Measurements from ENCODE around the gene TMCC1.
"Not testable (repeated sequence)": the region's sequence is repeated elsewhere in the genome, so short reads cannot be mapped to it uniquely, and the experiment has no call there.

TMCC1 gene

DNA sequence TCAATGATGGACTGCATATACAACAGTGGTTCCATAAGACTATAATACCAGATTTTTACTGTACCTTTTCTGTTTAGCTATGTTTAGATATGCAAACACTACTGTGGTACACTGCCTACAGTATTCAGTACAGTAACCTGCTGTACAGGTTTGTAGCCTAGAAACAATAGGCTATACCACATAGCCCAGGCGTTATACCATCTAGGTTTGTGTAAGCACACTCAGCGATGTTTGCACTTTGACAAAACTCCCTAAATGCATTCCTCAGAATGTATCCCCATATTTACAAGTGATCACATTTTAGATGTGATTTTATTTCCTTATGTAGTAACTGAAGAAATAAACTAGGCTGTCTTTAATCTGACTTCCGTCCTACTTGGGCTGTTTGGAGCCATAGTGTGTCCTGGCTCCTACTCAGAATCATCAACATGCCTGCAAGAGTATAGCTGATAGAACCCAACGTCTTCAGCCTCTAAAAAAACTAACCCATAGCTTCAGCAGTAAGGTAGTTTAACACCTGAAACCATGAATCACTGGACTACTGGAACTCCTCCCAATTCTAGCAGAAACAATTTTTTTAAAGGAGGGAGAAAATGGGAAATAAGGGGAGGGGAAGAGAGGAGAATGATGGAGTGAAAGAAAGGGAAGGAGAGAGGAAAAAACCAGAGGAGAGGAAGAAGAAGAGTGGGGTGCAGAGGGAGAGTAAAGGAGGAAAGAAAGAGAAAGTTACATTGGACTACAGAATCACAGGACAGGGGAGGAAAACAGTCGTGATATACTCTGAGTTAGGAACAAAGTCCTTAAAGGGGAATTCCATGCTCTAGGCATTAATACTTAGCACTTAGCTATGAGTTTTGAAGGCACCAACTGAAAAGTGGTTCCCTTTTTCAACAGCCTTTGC, 219.4 kb downstream of the TMCC1 start:
- no peak for DNase-seq

DNA sequence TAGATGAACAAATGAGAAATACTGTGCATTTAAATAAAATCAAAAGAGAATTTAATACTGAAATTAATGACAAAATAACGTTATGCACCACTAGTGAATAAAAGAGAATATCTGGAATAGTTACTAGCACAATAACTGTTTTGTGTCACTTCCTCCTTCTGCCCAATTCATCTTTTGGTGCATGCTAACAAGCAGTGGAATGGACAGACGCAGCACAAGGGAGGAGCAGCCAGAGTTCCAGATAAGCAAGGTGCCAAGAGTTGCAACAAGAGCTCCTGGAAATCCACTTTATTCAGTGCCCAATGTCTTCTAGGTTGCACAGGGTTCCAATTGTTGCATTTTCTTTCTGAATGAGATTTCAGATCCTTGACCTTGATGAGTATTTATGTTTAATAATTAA, 220.5 kb downstream of the TMCC1 start:
- DNase-seq = no peak

DNA sequence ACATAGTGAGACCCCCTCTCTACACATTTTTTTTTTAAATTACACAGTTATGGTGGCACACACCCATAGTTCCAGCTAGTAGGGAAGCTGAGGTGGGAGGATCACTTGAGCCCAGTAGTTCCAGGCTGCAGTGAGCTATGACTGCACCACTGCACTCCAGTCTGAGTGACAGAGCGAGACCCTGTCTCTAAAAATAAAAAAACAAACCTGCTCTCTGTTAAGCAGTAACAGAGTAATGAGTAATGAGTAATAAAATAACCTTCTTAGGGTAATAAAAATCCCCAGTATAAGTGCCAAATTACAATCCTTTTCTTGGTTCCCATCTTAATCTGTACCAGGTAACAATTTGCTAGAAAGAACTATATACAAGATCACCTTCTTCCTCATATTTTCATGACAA, 221.1 kb downstream of the TMCC1 start:
- no peak for DNase-seq

DNA sequence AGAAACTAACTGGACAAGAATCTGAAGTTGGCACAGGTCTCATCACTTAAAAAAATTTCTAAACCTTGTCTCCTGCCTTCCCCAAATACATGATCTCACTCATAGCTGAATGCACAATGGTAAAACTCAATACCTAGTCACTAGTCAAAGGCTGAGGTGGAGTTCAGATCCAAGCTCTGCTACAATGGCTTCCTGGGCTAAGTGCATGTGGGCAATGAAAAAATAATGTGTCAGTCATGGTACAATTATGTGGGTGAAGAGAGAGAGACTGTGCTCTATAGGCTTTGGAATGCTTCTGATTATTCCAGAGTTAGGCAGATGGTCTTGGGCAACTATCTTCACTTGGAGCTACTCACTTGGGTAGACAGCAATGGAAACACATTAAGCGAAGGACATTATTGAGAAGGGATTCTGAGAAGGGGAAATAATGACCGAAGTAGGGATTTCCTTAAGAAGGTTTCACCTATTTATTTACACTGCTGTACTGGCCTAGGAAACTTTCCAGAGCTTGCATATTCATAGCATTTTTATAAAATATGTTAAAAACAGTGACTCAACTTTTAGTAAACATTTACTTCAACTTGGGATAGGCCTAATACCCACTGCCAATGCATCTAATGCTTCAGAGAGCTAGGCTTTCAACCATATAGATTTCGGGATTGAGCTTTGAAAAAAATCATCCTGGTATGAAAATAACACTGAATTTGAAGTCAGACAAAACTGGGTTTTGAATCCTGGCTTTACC, 228.3 kb downstream of the TMCC1 start:
- DNase-seq = no peak

DNA sequence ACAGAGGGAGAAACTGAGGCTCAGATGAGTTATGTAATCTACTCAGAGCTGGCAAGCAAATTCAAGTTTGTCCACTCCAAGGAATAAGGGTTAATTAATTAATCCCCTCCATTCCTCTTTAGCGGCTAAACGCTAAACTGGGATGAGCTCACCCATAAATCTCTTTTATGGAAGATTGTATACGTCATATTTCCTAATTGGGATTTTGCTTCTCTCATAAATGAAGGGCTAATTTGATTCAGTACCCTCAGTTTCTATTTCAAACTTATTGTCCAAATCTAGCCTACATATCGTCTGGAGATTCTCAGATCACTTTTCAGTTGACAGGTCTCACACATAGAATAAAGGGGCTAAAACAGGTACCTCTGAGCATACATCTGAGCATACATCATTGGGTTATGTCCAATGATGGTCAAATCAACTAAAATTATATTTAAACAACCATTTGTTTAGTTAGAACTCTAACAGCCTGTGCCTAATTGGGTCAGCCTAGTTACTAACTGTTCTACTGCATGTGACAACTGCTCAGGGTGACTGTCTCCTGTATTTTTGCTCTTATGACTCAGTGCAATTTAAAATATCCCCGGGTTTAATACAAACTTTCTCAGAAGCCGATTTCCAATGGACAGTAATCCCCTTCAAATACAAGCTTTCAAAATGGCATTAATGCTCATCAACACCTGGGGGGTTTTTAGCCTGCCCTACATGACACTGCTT, 229.4 kb downstream of the TMCC1 start:
- no peak for DNase-seq

DNA sequence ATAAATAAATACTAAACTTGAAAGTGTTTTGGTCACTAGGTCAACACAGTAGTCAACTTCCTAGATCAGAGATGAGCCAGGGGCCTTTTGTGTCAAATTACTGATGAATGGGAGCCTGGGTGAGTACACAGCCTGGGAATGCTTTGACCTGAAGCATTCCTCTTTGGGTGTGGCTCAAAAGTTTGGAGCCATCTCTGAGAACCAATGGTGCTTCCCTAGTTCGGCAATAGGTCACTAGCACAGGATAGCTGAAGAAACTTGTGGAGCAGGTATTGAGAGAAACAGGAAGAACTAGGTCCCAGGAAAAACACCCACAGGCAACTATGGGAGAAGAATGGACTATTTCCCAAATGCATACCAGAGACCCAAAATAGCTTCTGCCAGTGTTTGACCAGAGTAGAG, 230.5 kb downstream of the TMCC1 start:
- DNase-seq = no peak

DNA sequence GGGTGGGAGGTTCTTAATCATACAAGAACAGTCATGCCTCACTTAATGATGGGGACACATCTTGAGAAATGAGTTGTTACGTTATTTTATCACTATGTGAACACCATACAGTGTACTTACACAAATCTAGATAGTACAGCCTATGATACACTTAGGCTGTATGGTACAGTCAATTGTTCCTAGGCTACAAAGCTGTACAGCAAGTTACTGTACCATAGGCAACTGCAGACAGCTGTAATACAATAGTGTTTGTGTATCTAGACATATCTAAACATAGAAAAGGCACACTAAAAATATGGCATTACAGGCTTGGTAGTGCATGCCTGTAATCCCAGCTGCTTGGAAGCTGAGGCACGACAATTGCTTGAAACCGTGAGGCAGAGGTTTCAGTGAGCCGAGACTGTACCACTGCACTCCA, 231.3 kb downstream of the TMCC1 start:
- DNase-seq = no peak

DNA sequence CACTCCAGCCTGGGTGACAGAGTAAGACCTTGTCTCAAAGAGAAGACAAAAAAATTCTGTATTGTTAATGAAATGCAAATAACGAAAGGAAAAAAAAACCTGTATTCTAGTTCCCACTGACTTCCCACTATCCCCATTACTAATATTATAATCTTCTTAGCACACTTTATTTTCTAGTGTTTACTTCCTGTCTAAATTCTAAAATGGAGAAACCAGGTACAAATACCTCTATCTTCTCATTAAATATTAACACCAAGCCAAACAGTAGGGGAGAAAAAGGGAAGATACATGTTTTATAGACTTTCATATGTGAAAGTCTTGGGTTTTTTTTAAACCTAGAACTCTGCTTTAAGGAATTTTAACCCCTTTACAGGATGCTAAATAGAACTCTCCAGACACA, 231.7 kb downstream of the TMCC1 start:
- DNase-seq = no peak

DNA sequence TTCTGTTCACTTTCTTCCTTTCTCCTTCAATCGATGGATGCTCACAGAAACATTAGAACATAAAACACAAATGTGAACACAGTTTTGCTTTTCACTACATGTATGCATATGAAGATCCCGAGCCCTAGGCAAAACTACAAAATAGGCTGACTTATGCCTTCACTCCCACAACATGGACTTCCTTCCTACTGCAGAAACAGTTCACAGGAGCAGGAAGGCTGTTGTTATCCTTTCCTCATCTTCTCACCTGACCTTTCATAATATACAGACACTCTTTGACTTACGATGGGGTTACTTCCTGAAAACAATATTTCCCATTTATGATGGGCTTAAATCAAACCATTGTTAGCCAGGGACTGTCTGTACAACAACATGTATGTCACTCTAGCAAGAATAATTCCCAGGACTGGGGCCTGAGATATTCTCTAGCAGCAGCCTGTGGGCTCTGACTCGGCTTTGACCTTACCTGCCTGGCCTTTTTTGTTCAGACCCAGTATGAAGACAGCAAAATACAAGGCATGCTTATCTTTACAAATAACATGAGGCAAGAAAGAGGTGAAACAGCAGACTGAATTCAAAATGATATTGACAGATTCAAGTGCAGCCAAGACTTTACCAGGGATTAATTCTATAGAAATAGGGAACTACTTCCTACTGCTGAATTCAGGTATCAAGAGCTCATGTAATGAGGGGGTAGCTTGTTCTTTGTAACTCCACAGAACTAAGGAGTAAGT, 235.2 kb downstream of the TMCC1 start:
- DNase-seq = no peak

DNA sequence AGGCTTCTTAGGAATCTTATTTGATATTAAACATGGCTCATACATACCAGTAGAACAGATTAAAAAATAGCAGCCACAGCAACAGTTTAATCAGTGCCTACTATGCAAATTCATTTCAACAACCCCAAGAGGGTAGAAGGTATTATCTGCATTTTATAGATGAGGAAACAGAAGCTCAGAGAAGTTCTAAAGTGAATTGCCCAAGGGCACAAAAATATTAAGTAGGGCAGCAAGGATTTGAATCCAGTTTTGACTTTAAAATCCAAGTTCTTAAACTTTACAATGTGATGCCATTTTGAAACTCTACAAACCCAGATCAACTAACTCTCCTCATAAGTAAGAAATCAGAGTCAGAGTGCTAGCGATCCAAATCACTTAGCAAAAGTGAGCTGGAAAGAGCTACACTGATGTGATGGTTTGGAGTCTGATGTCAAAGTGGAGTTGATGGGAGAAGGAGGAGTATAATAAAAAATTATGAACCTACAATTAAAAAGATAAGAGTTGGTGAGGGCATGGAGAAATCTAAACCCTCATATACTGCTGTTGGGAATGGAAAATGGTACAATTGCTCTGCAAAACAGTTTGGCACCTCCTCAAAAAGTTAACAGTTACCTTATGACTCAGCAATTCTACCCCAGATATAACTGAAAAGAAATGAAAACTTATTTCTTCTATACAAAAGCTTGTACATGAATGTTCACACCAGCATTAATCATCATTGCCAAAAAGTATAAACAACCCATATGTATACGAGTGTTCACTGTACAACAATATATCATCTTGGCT, 236.1 kb downstream of the TMCC1 start:
- no peak for DNase-seq

DNA sequence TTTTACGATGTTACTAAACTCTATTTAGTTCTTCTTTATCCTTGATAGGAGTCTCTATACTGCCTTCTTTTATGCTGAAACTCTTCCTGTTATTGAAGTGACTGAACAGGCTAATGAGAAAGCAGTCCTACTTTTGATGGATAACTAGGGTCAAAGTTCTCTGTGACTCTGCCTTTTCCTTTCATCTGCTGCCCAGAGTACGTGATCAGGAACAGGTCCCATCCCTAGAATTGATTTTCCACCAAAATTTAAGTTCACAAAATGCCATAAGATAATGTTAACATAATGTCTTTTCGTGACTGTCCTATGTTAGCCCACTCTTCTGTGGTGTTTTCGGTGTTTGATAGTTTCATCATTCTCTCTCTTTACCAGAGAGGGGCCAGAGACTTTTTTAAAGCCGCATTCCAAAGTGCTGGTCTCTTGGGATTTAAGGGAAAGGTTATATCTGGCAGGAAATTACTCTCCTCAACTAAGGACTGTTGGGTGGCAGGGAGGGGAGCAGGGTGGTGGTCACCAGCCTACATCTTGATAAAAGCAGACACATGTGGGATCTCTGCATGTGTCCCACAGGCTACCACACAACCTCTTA, 236.8 kb downstream of the TMCC1 start:
- no peak for DNase-seq

DNA sequence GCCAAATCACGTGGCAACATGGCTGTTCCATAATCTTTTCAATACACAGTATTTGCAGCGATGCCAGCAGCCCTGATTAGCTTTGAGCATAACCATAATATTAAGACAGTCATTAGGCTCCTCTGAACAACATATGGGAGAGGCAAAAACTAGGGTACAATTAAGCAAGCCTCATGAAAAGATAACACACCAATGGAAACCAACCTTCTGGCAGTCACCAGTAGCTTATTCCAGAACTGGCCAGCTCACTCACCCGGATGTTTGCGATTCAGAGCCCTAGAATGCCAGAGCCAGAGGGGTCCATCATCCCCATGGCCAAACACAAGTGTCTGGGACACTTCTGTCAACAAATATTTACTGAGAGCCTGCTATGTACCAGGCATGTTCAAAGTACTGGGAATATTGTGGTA, 238.2 kb downstream of the TMCC1 start:
- no peak for DNase-seq

DNA sequence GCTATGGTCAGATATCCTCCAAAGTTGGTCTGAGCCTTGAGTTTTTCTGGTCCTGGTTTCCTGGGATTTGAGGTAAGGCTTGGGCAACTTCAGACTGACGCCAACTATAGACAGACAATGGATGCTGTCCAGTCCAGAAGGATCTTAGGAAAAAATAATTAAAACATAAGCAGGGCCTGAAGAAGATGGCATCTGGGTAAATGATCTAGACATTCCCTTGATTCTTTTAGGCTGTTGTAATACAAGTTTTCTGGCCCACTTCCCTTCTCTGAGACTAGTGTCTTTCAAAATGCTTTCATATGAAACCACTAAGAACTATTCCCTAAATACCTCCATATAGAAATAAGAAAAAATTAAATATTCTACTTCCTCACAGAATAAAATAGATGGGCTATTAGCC, 239.4 kb downstream of the TMCC1 start:
- DNase-seq = no peak

DNA sequence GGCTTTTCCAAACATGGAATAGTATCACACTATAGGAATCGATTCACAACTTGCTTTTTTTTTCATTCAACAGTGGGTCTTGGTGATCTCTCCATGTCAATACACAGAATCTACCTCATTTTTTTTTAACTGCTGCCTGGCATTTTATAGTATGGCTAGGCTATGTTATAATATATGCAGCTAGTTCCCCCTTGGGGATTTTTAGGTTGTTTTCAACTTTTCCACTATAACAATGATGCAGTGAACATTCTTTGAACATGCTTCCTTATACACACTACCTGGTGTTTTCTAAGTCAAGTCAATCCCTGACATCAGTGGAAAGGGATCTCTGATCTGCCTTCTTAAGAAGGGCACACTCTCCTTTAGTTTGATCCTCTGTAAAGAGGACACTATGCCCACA, 240.5 kb downstream of the TMCC1 start:
- no peak for DNase-seq

DNA sequence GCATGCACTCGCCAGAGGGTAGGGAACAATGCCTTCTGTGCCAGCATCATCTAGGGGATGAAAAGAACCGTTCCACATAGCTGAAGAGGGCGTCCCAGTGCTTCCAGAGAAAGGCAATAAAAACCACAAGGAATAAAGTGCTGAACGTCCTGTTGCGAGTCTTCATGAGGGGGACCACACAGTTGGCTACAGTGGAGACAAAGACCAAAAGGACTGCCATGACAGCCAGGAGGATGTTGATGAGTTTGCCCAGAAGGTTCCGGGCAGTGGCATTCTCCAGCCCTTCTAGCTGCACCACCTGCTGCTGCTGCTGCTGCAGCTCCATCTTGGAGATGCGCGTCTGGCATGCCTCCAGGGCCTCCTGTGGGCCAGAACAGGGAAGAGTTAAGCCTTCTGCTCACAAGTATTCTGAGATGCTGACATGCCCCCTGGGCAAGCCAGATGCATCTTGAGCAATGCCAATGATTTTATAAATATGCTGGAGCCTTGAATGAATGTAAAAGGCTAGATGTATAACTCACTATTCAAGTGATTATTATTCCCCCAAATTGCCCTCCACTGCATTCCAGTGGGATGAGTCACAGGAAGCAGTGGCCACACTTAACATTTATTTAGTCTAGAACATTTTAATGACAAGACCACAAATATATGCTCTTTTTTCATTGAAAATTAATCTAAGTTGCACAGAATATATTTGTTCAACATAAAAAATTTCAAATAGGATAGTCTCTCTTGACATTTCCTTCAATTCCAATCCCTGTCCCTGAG, 241.9 kb downstream of the TMCC1 start:
- DNase-seq = no peak

DNA sequence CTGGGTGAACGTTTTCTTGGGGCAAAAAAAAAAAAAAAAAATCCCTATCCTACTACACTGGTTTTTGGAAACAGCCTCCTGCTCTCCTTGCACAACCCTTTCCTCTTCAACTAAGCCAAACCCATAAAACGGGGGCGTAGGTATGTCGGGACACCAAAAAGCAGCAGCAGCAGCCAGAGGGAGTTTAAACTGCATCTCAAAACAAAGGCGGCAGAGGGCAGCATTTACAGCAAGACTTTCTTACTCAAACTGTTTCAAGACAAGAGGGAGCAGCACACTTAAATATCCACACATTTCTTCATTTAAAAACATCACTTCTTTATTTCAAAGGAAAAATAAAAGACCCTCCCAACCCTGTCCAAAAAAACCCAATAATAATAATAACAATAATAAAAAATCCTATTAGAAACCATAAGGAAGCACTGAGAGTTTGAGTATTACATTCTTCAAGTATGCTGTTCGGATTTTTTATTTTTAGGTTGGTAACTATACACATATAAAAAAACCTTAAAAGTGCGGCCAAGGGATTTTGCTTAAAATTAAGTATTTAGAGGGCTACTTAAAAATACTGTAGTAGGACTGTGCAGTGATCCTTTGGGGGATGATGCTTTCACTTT, 243.1 kb downstream of the TMCC1 start:
- no peak for DNase-seq

DNA sequence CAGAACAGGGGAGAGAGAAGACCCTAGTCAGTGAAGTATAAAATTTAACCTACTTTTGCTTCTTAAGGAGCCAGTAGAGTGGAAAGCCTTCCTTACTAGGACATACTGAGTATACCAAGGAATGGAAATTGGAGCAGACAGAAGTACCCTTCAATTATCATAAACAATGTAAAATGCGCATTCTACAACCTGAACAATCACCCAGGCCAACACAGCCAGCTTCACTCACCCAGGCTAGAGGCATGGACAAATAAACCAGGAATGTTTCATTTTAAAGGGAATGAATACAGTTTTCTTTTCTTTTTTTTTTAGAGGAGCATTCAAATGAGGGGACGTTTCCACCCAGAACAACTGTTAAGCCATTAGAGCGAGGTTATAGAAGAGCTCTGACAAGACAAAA, 245.1 kb downstream of the TMCC1 start:
- DNase-seq = no peak

DNA sequence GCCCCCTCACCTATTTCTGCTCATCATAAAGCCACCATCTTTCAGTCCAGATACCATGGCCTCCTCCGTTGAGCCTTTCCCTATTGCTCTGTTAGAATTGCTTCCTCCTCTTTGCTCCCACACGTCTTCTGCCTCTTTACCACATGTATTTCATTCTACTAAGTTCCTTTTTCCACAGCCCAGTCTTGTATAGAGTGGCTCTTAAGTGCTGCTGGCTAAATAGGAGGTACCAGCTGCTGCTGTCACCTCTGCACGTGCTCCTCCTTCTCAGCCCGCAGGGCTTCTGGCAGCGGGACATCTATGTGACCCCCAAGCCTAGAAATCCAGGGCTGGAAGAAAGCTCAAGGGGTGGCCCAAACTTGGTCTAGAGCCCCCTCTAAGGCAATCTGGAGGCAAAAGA, 248.2 kb downstream of the TMCC1 start:
- DNase-seq = no peak

DNA sequence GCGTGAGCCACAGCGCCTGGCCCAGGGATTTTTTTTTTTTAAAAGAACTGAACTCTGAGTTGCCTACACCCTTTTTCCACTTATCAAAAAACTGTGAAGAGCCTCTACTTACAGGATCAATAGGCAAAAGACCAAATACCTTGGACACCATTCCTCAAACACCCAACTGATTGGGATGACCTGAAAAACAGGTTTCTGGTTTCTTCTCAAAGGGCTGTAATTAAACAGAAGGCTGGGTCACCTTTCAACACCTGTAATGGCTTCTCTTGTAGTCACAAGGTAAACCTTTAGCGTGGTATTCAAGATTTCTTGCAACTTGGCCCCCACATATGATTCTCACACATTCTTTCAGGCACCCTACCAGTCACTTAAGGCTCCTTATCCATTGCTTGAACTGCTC, 248.7 kb downstream of the TMCC1 start:
- DNase-seq = no peak

DNA sequence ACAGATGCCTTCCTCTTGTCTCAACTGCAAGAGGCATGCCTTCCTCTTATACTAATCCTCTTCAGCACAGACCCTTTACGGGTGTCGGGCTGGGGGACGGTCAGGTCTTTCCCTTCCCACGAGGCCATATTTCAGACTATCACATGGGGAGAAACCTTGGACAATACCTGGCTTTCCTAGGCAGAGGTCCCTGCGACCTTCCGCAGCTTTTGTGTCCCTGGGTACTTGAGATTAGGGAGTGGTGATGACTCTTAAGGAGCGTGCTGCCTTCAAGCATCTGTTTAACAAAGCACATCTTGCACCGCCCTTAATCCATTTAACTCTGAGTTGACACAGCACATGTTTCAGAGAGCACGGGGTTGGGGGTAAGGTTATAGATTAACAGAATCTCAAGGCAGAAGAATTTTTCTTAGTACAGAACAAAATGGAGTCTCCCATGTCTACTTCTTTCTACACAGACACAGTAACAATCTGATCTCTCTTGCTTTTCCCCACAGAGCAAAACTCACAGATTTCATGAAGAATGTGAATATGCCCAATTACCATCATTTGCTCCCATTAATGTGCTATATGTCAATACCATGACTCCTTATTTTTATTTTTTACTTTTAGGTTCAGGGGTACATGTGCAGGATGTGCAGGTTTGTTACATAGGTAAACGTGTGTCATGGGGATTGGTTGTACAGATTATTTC, 251.8 kb downstream of the TMCC1 start:
- not testable (repeated sequence) for DNase-seq
